WTC11 (cell line): ENCODE data around the gene RAD50.

Experiments used
- AR ChIP-seq: fragments of 250-450 bp; sonication (Bioruptor Pico); IDR thresholded peaks from 2 replicates; pipeline ENCODE4 v1.9.0; 2021; ENCODE audit warnings: mild to moderate bottlenecking
- CTCF ChIP-seq: fragments of 200-600 bp; IDR thresholded peaks from 2 replicates; pipeline ENCODE4 v1.8.0; 2022; ENCODE audit warnings: antibody characterized with exemption
- FOXJ3 ChIP-seq: sonication (generic); formaldehyde crosslinking; IDR thresholded peaks from 2 replicates; pipeline ENCODE4 v1.9.0; 2021; ENCODE audit warnings: missing genetic modification reagents, mild to moderate bottlenecking, borderline replicate concordance
- FOXP1 ChIP-seq: sonication (generic); formaldehyde crosslinking; IDR thresholded peaks from 2 replicates; pipeline ENCODE4 v1.8.0; 2022; ENCODE audit warnings: missing genetic modification reagents, mild to moderate bottlenecking, moderate library complexity, borderline replicate concordance
- NFYB ChIP-seq: sonication (generic); formaldehyde crosslinking; conservative IDR thresholded peaks from 2 replicates; pipeline ENCODE4 v1.8.0; 2022; ENCODE audit warnings: low read depth, missing genetic modification reagents
- PRRX2 ChIP-seq: fragments of 250-450 bp; sonication (Bioruptor Pico); IDR thresholded peaks from 2 replicates; pipeline ENCODE4 v1.8.0; 2021; ENCODE audit warnings: mild to moderate bottlenecking

- TF ChIP-seq CTCF, result no peak
- no peak for TF ChIP-seq PRRX2
- no peak for TF ChIP-seq AR (CRISPR knock-in tag)
- no peak for TF ChIP-seq FOXP1 (CRISPR knock-in tag)
- TF ChIP-seq FOXJ3, result no peak
- no peak for TF ChIP-seq NFYB (CRISPR knock-in tag)
Observed at GRCh38 chr5:132594170-132594569, 37.4 kb downstream of the RAD50 start.
